Peyer's patch (tissue), 4 donors: ENCODE data around the gene HOXC5. TPM values are rescaled to one million over a fixed set of nuclear protein-coding genes. Genes with fewer than 3 reads are reported as not detected.

Experiments used
- DNase-seq, 3 donors: peaks; one replicate each; pipeline ENCODE4 v3.0.0-alpha.2; 2017 to 2019
- H3K27ac ChIP-seq, 4 donors: fragments of 200-600 bp; sonication (generic); one replicate each; pipeline ENCODE4 v1.5.1; 2016 to 2019
- H3K27me3 ChIP-seq, 2 donors: fragments of 200-600 bp; sonication (generic); one replicate each; pipeline ENCODE4 v1.5.1; 2019
- H3K36me3 ChIP-seq, 3 donors: fragments of 200-600 bp; sonication (generic); one replicate each; pipeline ENCODE4 v1.5.1; 2016 to 2019
- H3K4me1 ChIP-seq, 4 donors: fragments of 200-600 bp; sonication (generic); one replicate each; pipeline ENCODE4 v1.5.1; 2016 to 2019
- H3K4me3 ChIP-seq, 4 donors: fragments of 200-600 bp; sonication (generic); 1 replicate in 3 of 4; 2 replicates in 1 of 4; pipeline ENCODE4 v1.5.1; 2016 to 2019; ENCODE audit warnings: mild to moderate bottlenecking in 1 of 4
- H3K9me3 ChIP-seq, 4 donors: fragments of 200-600 bp; sonication (generic); one replicate each; pipeline ENCODE4 v1.5.1; 2016 to 2019; ENCODE audit warnings: mild to moderate bottlenecking in 1 of 4
- CTCF ChIP-seq, 6 experiments: fragments of 450-650 bp in 4 of 6; fragments of 200-600 bp in 2 of 6; sonication (generic) in 1 of 6; IDR thresholded peaks; one replicate each; pipeline ENCODE4 v1.5.1; 2017 to 2019; ENCODE audit warnings: antibody characterized with exemption in 6 of 6, mild to moderate bottlenecking in 3 of 6, moderate library complexity in 1 of 6
- POLR2A ChIP-seq, 2 donors: fragments of 450-650 bp; IDR thresholded peaks; one replicate each; pipeline ENCODE4 v1.5.1; 2017; ENCODE audit warnings: antibody characterized with exemption in 2 of 2, mild to moderate bottlenecking in 2 of 2, moderate library complexity in 2 of 2
- total RNA-seq, 4 donors: library from RNA; depleted of rRNA; stranded (reverse); fragments of >200 nt; gene quantifications; one replicate each; pipeline ENCODE4 v1.1.0, GENCODE V29; 2016

HOXC5 gene
- total RNA-seq, 4 donors from 2014 or later, result not detected

GRCh38 chr12:54018468-54018984 lies 14.3 kb upstream of the HOXC5 start:
- Histone ChIP-seq H3K27me3 (peaks cover 0 to 15% of the 10 kb centered on the region in 2 donors), H3K4me3 (peak overlapping the region; percentile 34 to 56 (median 47)), H3K4me1 (peaks cover 0 to 18% (median 5%) of the 10 kb centered on the region in 4 donors), H3K27ac (peak overlapping the region; percentile 76 to 94 (median 82)), H3K9me3 (no peaks in the 10 kb centered on the region), H3K36me3 (no peaks in the 10 kb centered on the region)
- TF ChIP-seq CTCF (IDR thresholded peaks at IDR 0.05), result no peak
- TF ChIP-seq POLR2A (IDR thresholded peaks at IDR 0.05), result no peak
- peak in 1 of 3 donors; percentile 51 for DNase-seq

DNA sequence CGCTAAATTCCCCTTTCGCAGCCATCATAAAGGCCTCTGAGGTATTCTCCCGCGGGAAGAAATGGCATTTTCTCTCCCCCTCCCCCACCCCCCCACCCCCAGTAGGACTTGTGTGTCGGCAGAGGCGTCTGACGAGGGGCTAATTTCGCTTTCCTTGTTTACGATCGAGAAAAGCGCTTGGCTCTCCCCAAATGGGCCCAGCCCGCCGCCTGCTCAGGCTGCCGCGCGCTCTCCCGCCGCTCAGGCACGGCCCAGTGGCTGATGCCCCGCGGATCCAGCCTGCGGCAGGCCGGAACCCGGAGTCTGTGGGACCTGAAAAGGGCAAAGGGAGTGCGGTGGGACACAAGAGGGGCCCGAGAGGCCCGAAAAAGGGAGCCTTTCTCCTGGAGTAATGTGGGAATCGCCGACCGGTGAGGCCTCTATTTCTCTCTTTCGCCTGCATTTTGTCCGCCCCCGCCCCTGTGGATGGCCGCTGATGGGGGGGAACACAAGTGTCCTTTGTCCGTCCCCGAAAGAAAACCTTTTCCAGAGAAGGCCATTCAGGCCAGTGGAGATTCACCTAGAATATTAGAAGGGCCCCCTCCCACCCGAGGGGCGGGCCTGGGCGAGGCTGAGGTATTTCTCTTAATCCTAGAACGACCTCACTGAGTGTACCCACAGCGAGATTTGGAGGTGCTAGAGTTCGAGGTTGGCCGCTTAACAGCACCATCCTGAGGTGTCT lies 13.6 kb upstream of the HOXC5 start:
- H3K36me3 ChIP-seq, result no peaks in the 10 kb centered on the region
- H3K27ac ChIP-seq, result peak overlapping the region; percentile 76 to 94 (median 82)
- H3K4me3 ChIP-seq, result peak overlapping the region; percentile 7 to 56 (median 33)
- peak in 1 of 3 donors; percentile 46 for DNase-seq
- H3K9me3 ChIP-seq, result no peaks in the 10 kb centered on the region
- peaks cover 0 to 14% of the 10 kb centered on the region in 2 donors for H3K27me3 ChIP-seq
- TF ChIP-seq CTCF (IDR thresholded peaks at IDR 0.05), result no peak
- no peak for TF ChIP-seq POLR2A (IDR thresholded peaks at IDR 0.05)
- H3K4me1 ChIP-seq, result peaks cover 0 to 18% (median 5%) of the 10 kb centered on the region in 4 donors

GRCh38 chr12:54019924-54020590 lies 12.8 kb upstream of the HOXC5 start:
- Histone ChIP-seq H3K27ac (peak overlapping the region; percentile 76 to 94 (median 82)), H3K4me3 (peak overlapping the region in 2 of 4 donors; percentile 45 to 56), H3K4me1 (peaks cover 0 to 18% (median 5%) of the 10 kb centered on the region in 4 donors), H3K36me3 (no peaks in the 10 kb centered on the region), H3K9me3 (no peaks in the 10 kb centered on the region), H3K27me3 (peaks cover 0 to 8% of the 10 kb centered on the region in 2 donors)
- no peak for DNase-seq
- TF ChIP-seq POLR2A (IDR thresholded peaks at IDR 0.05) (no peak), CTCF (IDR thresholded peaks at IDR 0.05) (no peak)

DNA sequence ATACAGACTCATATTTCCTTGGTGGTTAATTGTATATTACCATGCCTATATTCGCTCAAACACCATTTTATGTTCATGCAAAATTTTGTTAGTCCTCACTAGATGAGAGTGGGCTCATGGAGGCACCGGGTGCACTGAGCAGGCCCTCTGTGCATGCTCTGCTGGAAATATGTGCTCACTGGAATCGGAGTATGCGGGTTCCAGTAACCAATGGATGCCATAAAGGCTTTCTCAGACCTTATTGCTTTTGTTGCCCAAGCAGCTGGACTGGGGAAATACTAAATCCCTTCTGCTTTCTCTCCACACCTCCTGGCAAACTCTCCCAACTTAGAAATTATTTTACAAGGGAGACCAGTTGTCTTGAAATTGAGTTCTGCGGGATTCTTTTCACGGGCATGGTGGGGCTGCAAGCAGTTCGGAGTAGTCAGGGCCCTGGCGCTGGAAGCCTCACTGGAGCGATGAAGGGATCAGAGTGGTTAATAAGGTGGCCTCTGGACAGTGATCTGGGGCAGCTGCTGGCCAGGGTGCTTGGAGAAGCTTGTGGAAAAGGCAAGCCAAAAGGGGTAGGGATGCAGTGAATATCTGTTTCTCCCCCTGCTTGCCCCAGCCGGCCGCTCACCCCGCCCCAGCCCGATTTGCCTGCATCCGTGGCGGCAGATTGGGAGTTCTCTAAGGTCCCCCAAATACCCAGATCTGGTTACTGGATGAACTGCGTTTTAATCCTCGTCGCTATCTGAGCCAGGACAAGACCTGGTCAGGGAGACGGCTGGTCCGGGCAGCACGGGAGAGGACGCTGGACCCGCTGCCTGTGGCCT lies 12.1 kb upstream of the HOXC5 start:
- peaks cover 0 to 15% (median 3%) of the 10 kb centered on the region in 4 donors for H3K4me1 ChIP-seq
- peak overlapping the region; percentile 23 to 94 (median 82) for H3K27ac ChIP-seq
- H3K4me3 ChIP-seq, result peak overlapping the region in 3 of 4 donors; percentile 6 to 56 (median 36)
- H3K9me3 ChIP-seq, result no peaks in the 10 kb centered on the region
- DNase-seq, result no peak
- TF ChIP-seq CTCF (IDR thresholded peaks at IDR 0.05) (no peak), POLR2A (IDR thresholded peaks at IDR 0.05) (no peak)
- H3K27me3 ChIP-seq, result peaks cover 0 to 3% of the 10 kb centered on the region in 2 donors
- H3K36me3 ChIP-seq, result no peaks in the 10 kb centered on the region

- DNase-seq, result no peak
- Histone ChIP-seq H3K27me3 (peaks cover 0 to 3% of the 10 kb centered on the region in 2 donors), H3K27ac (peak overlapping the region in 3 of 4 donors; percentile 76 to 94 (median 89)), H3K4me1 (peaks cover 0 to 13% (median 3%) of the 10 kb centered on the region in 4 donors), H3K9me3 (no peaks in the 10 kb centered on the region), H3K36me3 (no peaks in the 10 kb centered on the region), H3K4me3 (peak overlapping the region in 2 of 4 donors; percentile 36 to 56)
- TF ChIP-seq CTCF (IDR thresholded peaks at IDR 0.05) (peak in 2 of 6 experiments; percentile 5), POLR2A (IDR thresholded peaks at IDR 0.05) (no peak)
Measured at GRCh38 chr12:54021432-54022013, 11.3 kb upstream of the HOXC5 start.
